CD4-positive, alpha-beta T cell treated with Interleukin-4 for 4 hours (primary cell): ENCODE results near the gene CDK9.
"Not testable (repeated sequence)": the region's sequence is repeated elsewhere in the genome, so short reads cannot be mapped to it uniquely, and the experiment has no call there.

Experiments used
- DNase-seq: peaks from one replicate; pipeline ENCODE4 v3.0.0-alpha.2; 2020

CDK9 gene

DNA sequence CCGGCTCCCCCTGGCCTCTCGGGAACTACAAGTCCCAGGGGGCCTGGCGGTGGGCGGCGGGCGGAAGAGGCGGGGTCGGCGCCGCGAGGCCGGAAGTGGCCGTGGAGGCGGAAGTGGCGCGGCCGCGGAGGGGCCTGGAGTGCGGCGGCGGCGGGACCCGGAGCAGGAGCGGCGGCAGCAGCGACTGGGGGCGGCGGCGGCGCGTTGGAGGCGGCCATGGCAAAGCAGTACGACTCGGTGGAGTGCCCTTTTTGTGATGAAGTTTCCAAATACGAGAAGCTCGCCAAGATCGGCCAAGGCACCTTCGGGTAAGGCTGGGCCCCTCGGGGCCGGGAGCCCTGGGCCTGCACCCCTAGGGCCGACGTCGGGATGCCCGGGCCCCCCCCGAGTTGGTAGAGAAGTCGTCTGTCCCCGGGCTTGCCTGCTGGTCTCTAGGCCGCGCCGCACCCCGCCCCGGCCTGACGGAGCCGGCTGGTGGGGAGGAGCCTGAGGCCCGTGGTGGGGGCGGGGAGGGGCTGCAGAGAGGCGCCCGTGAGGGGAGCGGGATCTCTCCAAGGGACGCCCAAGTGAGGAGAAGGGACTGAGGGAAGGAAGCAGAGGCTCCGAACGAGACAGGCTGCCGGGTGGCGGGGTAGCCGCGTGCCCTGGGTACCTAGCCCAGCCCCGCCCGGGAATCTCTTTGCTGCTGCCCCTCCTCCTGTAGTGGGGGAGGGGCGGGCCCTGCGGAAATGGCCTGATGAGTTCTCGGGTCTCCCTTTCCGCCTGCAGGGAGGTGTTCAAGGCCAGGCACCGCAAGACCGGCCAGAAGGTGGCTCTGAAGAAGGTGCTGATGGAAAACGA lies at the start of gene CDK9:
CDK9 (plus strand) TSS at position 102 of the 840 bp plus-strand sequence; CDS start at position 217, 115 bp downstream.
- DNase-seq = peak; percentile 92

DNA sequence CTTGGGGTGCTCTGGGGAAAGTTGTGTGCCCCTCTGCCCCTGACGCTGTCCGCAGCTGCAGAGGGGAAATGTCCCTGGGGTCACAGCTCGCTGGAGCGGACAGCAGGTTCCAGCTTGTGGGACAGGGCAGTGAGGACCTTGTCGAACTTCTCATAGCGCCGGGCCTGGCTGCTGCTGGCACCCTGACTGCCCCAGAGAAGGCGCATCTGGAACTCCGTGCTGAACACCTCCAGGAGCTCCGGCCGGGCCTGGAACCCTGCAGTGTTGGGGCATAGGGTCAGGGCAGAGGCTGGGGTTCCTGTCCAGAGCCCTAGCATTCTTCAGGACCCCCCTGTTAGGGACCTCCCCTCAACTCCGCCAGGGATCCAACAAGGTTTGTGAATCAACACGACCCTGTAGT lies 47.2 kb upstream of the CDK9 start:
- no peak for DNase-seq

DNA sequence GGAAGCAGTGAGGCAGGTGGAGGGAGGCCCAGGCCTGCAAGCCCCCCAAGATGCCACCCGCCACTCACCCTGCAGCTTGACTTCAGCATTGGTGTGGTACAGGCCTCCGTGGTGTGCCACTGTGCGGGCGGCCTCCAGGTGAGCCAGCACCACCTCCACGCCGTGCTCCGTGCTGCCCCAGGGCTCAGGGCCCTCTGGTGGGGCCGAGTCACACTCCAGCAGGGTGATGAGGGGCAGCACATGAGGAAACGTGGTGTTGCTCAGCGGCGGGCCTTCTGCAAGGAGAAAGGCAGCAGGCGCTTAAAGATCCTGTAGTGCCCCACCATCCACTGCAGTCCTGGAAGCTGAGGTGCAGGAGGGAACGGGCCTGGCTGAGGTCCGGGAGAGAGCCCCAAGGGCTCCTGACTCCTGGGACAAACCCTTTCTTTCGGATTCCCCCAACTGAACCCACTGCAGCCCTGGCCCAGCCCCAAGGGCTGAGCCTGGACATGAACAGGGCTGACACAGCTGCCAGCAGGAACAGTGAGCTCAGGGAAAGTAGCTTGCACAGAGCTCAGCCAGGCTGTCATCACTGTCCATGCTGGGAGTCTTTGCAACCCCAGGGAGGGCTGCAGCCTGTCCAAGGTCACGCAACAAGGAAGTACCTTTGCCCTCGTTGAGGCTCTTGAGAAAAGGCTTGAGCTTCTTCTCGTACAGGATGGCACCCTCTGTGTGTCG lies 46.1 kb upstream of the CDK9 start:
- DNase-seq = no peak

DNA sequence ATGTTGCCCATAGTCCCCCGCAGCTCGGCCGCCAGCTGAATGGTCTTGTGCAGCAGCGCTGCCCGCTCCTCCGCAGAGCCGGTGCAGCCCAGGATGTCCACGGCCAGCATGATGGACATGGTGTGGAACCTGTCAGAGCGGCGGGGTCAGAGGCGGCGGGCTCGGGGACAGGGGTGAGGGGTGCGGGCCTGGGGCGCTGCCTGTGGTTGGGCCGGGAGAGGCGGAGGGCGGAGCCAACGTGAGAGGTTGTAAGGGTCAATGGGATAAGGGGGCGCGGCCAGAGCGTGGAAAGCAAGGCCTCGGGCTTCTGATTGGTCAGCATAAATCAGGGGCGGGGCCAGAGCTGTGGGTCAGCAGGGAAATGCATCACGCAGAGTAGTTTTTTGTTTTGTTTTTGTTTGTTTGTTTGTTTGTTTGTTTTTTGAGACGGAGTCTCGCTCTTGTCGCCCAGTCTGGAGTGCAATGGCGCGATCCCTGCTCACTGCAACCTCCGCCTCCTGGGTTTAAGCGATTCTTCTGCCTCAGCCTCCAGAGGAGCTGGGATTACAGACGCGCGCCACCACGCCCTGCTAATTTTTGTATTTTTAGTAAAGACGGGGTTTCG lies 43.9 kb upstream of the CDK9 start:
- no peak for DNase-seq

DNA sequence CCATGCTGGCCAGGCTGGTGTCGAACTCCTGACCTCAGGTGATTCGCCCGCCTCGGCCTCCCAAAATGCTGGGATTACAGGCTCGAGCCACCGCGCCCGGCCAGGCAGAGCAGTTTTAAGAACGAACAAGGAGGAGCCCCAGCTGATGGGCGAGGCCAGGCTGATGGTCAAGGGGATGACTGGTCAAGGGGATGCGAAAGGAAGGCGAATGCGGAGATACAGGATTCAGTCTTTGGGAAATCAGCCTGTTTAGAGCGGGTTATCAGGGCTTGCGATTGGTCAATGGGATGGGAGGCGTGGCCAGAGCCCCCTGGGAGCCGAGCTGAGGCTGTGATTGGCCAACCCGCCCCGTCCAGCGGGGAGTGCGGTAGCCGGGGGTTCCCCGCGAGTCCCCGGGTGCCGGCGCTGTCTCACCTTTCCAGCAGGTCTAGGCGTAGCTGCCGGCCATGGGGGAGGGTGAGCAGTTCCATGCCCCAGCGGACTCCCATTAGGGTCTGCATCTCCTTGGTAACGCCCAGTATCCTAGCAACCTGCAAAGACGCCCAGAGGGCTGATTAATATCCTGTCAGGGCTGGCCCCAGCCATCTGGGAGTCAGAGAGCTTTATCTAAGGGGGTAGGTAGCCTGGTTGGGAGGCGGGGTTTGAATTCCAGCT lies 43.3 kb upstream of the CDK9 start:
- no peak for DNase-seq

DNA sequence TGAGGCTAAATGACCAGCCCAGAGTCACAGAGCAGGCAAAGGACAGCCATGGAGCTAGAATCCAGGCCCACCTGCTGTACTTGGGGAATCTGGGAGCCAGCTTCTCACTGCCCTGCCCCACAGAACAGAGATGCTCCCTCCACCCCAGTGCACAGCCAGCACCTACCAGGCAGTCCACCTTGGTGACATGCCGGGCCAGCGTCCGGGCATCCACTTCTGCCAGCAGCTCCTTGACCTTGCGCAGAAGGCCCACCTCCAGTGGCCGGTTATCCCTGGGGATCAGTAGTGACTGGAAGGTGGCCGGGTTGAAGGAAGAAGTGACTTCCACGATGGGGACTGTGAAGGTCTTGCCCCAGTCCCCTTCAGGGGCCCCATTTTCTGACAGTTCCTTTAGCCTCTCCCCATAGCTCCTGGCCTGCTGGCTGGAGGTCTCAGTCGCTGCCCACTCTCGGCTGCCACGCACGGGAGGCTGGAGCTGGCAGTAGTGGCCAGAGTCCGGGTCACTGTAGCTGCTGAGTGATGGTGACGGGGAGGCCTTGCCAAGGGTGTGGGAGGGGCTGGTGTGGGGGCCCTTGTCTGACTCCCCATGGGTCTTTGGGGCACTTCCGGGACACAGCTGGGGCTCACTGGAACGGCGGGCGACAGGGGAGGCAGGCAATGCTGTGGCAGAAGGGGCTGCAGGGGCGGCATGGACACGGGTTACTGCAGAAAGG lies 41.3 kb upstream of the CDK9 start:
- DNase-seq = no peak

DNA sequence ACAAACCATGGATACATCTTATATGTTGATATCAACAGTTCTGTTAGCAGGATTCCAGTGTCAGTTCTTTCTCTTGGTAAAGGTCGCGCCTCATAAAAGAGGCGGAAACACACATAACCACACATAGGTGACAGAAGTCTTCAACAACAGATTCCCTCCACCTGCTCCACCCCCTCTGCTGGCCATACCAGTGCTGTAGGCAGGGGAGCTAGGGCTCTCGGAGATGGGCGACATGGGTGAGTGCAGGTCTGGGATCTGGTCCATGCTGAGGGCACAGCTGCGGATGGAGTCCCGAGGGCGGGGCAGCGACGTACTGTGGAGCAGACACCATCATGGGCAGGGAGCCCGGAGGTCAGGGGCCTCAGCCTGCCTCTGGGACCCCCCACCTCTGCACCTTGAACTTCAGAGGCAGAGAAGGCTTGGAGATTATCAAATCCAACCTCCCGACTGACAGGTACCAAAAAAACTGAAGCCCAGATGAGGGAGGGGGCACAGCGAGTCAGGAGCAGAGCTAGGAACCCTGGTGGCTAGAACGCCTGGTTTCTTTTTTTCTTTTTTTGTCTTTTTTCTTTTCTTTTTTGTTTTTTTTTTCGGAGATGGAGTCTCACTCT lies 38.8 kb upstream of the CDK9 start:
- peak; percentile 47 for DNase-seq

DNA sequence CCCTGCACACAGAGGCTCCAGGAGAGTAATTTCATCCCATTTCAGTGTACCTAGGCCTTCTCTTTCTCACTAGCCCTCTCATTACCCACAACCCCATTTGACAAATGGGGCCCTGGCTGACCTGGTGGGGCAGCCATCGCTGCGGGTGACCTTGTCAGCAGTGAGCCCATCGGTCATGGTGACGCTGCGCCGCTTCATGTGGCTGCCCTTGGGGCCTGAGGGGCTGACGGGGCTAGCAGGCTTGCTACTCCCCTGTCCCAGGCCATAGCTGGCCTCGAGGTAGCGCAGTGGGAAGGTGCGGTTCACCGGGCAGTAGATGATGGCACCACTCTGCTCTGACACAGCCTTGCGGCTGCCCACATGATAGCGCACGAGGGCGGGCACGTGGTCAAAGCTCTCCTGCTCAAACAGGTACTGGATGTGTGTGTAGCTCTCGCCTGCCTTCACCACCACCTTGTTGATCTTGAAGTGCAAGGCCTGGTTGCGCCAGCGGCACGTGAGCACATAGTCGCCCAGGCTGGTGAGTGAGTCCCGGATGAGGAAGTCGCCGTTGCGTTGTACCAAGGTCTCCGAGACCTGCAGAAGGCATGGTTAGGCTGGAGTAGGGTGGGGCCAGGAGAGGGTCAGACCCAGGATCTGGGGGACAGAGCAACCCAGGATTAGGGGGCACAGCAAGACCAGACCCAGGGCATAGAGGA lies 36.6 kb upstream of the CDK9 start:
- DNase-seq = no peak

DNA sequence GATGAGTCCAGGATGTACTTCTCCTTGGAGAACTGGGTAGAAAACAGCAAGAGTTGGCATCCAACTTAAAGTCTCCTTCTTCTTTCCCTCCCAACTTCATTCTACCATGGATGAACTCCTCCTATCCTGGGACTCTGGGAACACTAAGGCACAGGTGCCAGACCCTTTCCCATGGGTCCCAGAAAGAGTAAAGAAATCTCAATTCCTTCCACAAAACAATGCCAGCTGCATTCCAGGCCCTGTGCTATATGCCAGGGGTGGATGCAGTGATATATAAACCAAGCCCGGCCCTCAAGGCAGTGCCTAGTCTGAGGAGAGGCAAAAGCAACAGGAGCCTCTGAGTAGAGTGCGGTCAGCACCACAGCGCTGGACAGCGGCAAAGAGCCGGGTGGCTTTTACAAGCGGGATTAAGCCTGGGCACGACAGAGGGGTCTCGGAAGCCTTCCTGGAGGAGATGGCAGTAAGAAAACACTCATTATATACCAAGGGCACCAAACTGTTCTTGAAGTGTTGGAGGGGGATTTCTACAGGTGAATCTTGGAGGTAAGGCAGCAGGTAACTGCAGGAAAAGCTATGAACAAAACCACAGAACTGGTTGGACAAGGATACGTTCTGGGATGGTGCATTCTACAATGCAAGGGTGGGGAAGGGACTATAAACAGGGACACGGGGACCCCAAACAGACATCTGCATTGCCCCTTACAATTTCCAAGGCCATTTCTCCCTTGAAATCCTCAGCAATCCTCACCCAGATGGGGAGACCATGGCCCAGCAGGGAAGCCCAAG lies 34.4 kb upstream of the CDK9 start:
- DNase-seq = no peak

DNA sequence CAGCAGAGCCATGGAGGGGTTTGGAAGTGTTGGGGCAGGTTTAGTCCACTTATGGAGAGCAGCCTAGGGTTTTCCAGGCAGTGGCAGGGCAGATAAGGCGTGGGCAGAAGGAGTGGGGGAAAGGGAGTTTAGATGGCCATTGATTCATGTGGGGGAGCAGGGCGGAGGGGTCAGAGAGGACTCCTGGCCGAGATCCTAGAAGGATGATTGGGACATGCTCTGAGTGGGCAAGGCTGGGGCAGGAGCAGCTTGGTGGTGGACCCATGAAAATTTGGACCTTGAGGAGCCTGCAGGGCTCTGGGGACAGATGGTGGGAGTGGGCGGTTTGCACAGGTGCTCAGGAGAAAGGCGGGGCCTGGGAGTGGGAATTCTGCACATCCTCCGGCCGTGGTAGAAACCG lies 32.7 kb upstream of the CDK9 start:
- no peak for DNase-seq

DNA sequence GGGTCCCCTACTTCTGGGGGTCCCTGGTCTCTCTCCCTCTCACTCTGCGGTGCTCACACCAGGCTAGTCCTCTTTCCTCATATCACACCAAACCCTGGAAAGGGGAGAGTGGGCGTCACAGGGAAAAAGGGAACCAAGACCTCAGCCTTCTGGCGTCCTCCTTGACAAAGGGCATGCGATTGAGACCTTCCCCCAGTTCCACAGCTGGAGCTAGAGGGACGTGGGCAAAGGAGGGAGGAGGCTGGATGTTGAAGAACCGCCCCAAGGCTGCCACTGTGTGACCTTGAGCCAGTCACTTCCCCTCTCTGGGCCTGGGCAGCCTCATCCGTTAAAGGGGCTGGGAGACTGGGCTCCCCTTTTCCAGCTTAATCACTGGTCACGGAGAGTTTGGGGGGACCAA lies 32.2 kb upstream of the CDK9 start:
- DNase-seq = no peak

DNA sequence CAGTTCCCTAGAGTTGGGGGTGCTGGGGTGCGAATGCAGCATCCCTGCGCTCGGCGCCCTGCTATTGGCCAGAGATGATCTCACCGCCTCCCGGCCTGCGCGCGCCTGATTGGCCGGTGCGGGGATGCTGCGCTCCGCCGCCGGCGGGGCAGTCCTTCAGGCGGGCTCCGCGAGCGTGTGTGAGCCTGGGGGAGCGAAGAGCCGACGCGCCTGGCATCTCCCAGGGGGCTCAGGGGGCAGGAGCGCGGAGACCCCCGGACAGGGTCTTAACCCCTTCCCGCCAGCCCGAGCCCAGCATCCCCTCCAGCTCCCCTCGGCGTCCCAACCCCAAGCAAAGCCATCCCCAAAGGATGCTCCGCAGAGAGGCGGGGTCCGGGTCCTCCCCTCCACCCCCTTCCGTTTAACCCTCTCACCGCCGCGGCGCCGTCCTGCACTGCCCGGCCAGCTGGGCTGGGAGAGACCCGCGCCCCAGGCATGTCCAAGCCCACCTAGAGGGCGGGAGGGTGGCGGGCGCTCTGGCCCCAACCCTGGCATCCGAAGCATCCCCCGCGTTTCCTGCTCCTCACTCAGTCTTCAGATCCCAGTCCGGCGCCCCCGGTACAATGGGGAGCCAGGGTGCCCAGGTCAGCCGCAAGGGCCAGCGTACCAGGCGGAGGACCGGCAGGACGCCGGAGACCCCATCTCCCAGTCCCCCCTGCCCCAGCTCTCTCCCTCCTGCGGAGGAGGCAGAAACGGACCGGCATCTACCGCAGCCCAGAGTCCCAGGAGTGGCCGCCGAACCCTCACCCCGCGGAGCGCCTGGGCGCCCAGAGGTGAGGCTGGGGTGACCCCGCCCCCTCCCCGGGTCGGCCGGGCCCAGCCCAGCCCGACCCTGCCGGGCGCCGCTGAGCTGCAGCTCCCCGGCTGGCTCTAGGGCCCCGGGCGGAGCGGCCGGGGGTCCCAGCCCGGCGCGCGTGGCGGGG lies 31.5 kb upstream of the CDK9 start:
- no peak for DNase-seq

DNA sequence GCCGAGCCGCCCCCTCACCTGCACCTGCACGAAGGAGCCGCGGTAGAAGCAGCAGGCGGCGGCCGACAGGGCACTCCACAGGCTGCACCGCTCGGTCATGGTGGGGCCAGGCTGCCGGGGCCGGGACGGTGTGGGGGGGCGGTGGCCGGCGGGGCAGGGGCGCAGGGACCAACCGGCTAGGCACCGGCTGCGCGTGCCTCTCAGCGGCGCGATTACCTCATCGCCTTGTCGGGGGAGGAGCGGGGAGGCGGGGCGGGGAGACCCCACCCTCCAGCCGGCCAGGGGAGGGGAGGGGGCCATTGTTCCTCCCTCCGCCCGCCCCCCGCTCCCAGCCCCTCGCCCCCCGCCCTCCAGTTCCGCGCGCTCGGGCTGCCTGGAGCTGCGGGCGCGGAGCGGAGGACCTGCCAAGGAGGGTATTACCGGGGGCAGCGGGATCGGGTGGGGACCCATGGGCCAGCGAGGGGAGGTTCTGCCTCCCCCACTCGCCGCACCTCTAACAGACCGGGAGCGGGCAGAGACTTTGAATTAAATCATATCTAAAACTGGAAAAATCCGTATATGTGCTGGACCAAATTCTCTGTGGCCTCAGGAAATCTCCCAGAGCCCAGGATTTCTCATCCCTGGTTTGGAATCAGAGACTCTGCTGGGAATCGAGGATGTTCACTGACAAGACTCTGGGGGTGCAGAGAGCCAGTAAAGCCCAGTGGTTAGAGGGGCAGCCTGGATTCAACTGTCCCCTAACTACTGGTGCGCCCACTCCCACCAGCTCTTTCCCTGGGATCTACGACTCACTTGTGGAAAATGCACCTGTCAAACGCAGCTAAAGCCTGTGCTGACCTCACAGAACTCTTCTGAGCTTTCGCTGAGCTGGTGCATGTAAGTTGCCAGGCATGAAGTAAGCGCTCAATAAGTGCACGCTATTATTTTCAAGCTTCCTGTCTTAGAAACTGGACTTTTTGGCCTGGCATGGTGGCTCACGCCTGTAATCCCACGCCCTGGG lies 30.5 kb upstream of the CDK9 start:
- no peak for DNase-seq

DNA sequence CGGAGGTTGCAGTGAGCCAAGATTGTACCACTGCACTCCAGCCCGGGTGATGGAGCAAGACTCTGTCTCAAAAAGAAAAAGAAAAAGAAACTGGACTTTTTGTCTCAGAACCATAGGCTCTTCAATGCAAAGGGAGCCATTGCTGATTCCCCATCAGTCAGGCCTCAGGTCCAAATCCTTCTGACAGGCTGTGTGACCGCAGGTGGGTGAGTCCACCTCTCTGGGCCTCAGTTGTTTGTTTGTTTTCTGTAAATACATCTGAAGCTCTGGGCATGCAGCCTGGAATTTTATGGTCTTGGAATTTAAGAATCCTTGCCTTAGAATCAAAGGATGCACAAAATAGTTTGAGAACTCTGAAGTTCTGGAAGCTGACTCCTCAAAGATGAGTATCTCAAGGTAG lies 29.6 kb upstream of the CDK9 start:
- DNase-seq = no peak

DNA sequence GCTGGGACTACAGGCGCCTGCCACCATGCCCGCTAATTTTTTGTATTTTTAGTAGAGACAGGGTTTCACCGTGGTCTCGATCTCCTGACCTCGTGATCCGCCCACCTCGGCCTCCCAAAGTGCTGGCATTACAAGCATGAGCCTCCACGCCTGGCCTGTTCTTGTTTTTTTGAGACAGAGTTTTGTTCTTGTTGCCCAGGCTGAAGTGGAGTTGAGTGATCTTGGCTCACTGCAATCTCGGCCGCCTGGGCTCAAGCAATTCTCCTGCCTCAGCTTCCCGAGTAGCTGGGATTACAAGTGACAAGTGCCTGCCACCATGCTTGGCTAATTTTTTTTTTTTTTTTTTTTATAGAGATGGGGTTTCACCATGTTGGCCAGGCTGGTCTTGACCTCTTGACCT lies 29.1 kb upstream of the CDK9 start:
- not testable (repeated sequence) for DNase-seq

DNA sequence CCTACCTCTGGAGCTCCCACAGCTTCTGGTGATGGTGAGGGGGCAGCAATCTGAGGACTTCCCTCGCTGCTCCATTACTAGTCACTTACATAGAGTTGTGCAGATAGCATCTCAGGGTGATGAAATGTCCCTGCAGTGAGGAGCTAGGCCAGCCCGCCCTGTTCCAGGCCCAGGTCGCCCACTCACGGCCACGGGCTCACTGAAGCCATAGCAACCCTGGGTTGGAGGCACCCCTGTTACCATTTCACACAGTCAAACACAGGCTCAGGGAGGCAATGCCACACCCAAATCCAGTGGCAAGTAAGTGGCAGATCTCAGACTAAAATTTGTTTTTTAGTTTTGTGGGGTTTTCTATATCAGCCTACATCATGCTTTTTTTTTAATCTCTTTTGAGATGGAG lies 27.0 kb upstream of the CDK9 start:
- DNase-seq = no peak

DNA sequence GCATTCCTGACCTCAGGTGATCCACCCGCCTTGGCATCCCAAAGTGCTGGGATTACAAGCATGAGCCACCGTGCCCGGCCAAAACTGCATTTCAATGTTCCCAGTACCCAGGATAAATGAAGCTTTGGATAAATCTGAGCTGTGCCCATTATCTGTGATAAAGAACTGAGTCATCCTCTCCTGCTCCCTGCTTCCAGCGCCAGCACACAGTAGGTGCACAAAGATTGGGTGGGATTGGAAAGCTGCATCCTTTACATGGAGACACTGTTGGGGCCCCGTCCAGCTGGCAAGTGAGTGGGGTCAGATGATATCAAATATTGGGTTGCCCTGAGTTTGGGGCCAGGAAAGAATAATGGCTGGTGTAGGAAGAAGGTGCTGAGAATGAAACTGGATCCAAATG lies 24.8 kb upstream of the CDK9 start:
- no peak for DNase-seq

DNA sequence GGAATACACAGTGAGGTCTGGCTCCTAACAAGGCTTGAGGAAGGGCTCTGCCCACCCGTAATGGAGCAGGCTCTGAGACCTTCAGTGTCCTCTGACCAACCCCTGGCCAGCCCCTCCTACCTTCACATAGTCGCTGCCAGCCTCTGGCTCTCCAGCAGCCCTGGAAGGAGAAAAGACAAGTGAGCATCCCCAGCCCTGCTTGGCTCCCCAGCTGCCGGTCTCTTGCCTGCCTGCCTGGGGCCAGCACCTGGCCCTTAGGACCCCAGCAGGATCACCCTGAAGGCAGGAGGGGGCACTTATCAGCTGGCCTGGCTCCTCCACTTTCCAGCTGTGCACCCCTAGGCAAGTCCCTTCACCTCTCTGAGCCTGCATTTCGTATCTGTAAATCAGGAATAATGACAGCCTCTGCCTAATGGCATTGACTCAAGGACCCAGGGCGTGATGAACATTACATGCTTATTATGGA lies 24.3 kb upstream of the CDK9 start:
- no peak for DNase-seq
